ENCODE data around the gene SNHG17. TPM values are rescaled to one million over a fixed set of nuclear protein-coding genes. Genes with fewer than 3 reads are reported as not detected.

SNHG17 gene
- total RNA-seq, 1 donor from 2014 or later = 57.0 TPM

DNA sequence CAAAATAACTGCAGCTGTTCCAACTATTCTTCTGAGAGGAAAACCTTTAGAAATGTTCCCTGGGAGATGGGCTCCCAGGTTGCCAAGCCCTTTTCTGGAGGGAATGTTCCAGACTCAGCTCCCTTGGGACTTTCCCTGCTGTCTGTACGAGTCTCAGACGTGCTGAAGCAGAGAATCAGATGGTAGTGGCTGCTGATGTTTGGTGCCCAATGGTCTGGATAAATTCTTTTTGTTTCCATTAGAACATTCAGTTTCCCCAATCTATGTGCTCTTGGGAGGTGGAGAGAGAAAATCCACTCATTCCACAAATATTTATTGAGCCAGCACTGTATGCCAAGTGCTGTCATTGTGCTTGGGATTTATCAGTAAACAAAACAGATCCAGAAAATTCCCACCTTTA is 40.0 kb downstream of the SNHG17 start:
- no peak for DNase-seq (ENCODE audit: extremely low spot score, unreplicated experiment)
- Mint-ChIP-seq H3K27me3 (no peaks in the 10 kb centered on the region), H3K36me3 (no peaks in the 10 kb centered on the region), H3K27ac (no peak overlapping the region), H3K9me3 (no peaks in the 10 kb centered on the region), H3K4me3 (no peak overlapping the region), H3K4me1 (ENCODE audit: unreplicated experiment) (no peaks in the 10 kb centered on the region)
- no peak for TF ChIP-seq CTCF (conservative IDR thresholded peaks at IDR 0.05)

DNA sequence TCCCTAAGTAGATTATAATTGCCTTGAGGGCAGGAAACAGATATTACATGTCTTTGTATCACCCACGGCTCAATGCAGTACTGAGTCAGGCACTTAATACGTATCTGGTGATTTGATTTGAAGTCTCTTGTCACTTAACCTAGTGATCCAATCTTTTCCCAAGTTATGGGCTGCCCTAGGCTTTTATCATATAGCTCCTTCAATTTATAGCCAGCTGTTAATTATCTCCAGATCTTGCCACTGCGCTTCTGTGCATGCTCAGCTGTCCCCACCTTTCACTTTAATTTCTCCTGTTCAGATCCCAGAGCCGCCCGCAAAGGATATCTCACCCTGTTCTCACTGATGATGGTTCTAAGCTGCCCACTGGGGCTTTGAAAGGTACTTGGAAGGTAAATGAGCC is 41.9 kb downstream of the SNHG17 start:
- H3K27ac Mint-ChIP-seq = no peak overlapping the region

GRCh38 chr20:38392356-38392755 is 42.8 kb downstream of the SNHG17 start:
- no peaks in the 10 kb centered on the region for H3K9me3 Mint-ChIP-seq
- no peak overlapping the region for H3K27ac Mint-ChIP-seq
- no peak for DNase-seq (ENCODE audit: extremely low spot score, unreplicated experiment)
- H3K36me3 Mint-ChIP-seq = no peaks in the 10 kb centered on the region
- TF ChIP-seq CTCF (conservative IDR thresholded peaks at IDR 0.05) = no peak
- no peak overlapping the region for H3K4me3 Mint-ChIP-seq
- no peaks in the 10 kb centered on the region for H3K27me3 Mint-ChIP-seq
- no peaks in the 10 kb centered on the region for H3K4me1 Mint-ChIP-seq (ENCODE audit: unreplicated experiment)

More for the DNA sequence above, 41.9 kb downstream of the SNHG17 start:
- Mint-ChIP-seq H3K4me1 (ENCODE audit: unreplicated experiment) (no peaks in the 10 kb centered on the region), H3K9me3 (no peaks in the 10 kb centered on the region), H3K4me3 (no peak overlapping the region), H3K27me3 (no peaks in the 10 kb centered on the region), H3K36me3 (no peaks in the 10 kb centered on the region)
- no peak for DNase-seq (ENCODE audit: extremely low spot score, unreplicated experiment)
- no peak for TF ChIP-seq CTCF (conservative IDR thresholded peaks at IDR 0.05)

DNA sequence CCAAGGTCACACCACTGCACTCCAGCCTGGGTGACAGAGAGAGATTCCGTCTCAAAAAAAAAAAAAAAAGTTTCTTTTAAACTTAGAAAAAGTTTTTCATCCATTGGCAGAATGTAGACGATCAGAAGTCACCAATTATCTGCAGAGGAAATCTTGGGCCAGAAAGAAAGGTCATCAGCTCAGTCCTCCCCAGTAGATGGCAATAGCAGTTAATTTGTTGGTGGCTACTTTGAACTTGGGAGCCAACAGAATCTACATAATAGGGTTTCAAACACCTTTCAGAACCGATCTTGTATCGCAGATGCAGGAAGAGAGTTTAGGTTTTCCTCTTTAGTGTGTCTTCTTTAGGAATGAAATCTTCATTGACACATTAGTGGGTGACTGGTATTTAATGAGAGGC is 47.2 kb downstream of the SNHG17 start:
- H3K4me3 Mint-ChIP-seq = no peak overlapping the region
- H3K27ac Mint-ChIP-seq = no peak overlapping the region
- DNase-seq (ENCODE audit: extremely low spot score, unreplicated experiment) = no peak
- no peaks in the 10 kb centered on the region for H3K4me1 Mint-ChIP-seq (ENCODE audit: unreplicated experiment)
- peaks cover 8% of the 10 kb centered on the region for H3K27me3 Mint-ChIP-seq
- H3K36me3 Mint-ChIP-seq = no peaks in the 10 kb centered on the region
- H3K9me3 Mint-ChIP-seq = no peaks in the 10 kb centered on the region
- TF ChIP-seq CTCF (conservative IDR thresholded peaks at IDR 0.05) = no peak

- Mint-ChIP-seq H3K27me3 (peaks cover 12% of the 10 kb centered on the region), H3K4me3 (no peak overlapping the region), H3K27ac (no peak overlapping the region), H3K4me1 (ENCODE audit: unreplicated experiment) (no peaks in the 10 kb centered on the region), H3K9me3 (no peaks in the 10 kb centered on the region), H3K36me3 (no peaks in the 10 kb centered on the region)
- TF ChIP-seq CTCF (conservative IDR thresholded peaks at IDR 0.05) = no peak
- DNase-seq (ENCODE audit: extremely low spot score, unreplicated experiment) = no peak
These were observed 48.3 kb downstream of the SNHG17 start for GRCh38 chr20:38386851-38387250.

- Mint-ChIP-seq H3K27me3 (peaks cover 12% of the 10 kb centered on the region), H3K27ac (no peak overlapping the region), H3K36me3 (no peaks in the 10 kb centered on the region), H3K4me1 (ENCODE audit: unreplicated experiment) (no peaks in the 10 kb centered on the region), H3K4me3 (no peak overlapping the region), H3K9me3 (no peaks in the 10 kb centered on the region)
- no peak for TF ChIP-seq CTCF (conservative IDR thresholded peaks at IDR 0.05)
- DNase-seq (ENCODE audit: extremely low spot score, unreplicated experiment) = no peak
These were observed 49.1 kb downstream of the SNHG17 start for GRCh38 chr20:38386004-38386403.

All from type B pancreatic cell (in vitro differentiated cells).